MM.1S (cell line): Measurements from ENCODE around the gene SETBP1.
A peak's percentile ranks its signal among the peaks of the same experiment; 100 is the strongest.

Experiments used
- DNase-seq: peaks from one replicate; pipeline ENCODE4 v3.0.0-alpha.2; 2015
- H2AFZ ChIP-seq: fragments of 300-600 bp; sonication (generic); 2 replicates; pipeline ENCODE4 v1.6.0; 2016; ENCODE audit warnings: antibody characterized with exemption, low read length
- H3F3A ChIP-seq: fragments of 300-600 bp; sonication (generic); 2 replicates; pipeline ENCODE4 v1.6.1; 2016; ENCODE audit warnings: mild to moderate bottlenecking, antibody characterized with exemption, low read length, moderate library complexity, mixed read lengths; ENCODE audit not compliant: insufficient read depth
- H3K27ac ChIP-seq: fragments of 300-600 bp; sonication (generic); 2 replicates; pipeline ENCODE4 v1.5.1; 2016; ENCODE audit warnings: mild to moderate bottlenecking, low read length
- H3K27me3 ChIP-seq: fragments of 300-600 bp; sonication (generic); replicated peaks from 2 replicates; pipeline ENCODE4 v1.6.0; 2016; ENCODE audit warnings: low read length; ENCODE audit not compliant: insufficient read depth
- H3K36me3 ChIP-seq: fragments of 300-600 bp; sonication (generic); replicated peaks from 2 replicates; pipeline ENCODE4 v1.6.1; 2016; ENCODE audit warnings: mild to moderate bottlenecking, low read length, mixed read lengths; ENCODE audit not compliant: insufficient read depth
- H3K4me1 ChIP-seq: fragments of 300-600 bp; sonication (generic); 2 replicates; pipeline ENCODE4 v1.6.1; 2016; ENCODE audit warnings: low read length, mixed read lengths
- H3K4me2 ChIP-seq: fragments of 300-600 bp; sonication (generic); 2 replicates; pipeline ENCODE4 v1.6.0; 2016; ENCODE audit warnings: low read depth, low read length
- H3K4me3 ChIP-seq: fragments of 300-600 bp; sonication (generic); 2 replicates; pipeline ENCODE4 v1.5.1; 2016; ENCODE audit warnings: low read length, mixed read lengths
- H3K79me2 ChIP-seq: fragments of 300-600 bp; sonication (generic); 2 replicates; pipeline ENCODE4 v1.6.1; 2016; ENCODE audit warnings: mixed run types, low read length, mixed read lengths
- H3K9ac ChIP-seq: fragments of 300-600 bp; sonication (generic); 2 replicates; pipeline ENCODE4 v1.6.1; 2016; ENCODE audit warnings: low read length, mixed read lengths
- H3K9me2 ChIP-seq: fragments of 300-600 bp; sonication (generic); replicated peaks from 2 replicates; pipeline ENCODE4 v1.6.1; 2016; ENCODE audit warnings: mild to moderate bottlenecking, low read length, mixed read lengths; ENCODE audit not compliant: insufficient read depth
- H3K9me3 ChIP-seq: fragments of 300-600 bp; sonication (generic); replicated peaks from 2 replicates; pipeline ENCODE4 v1.6.1; 2016; ENCODE audit warnings: mild to moderate bottlenecking, low read length, mixed read lengths; ENCODE audit not compliant: insufficient read depth
- H4K20me1 ChIP-seq: fragments of 300-600 bp; sonication (generic); 2 replicates; pipeline ENCODE4 v1.6.1; 2016; ENCODE audit warnings: mild to moderate bottlenecking, low read length, moderate library complexity, mixed read lengths; ENCODE audit not compliant: insufficient read depth
- CTCF ChIP-seq: fragments of 300-600 bp; sonication (generic); IDR thresholded peaks from 2 replicates; pipeline ENCODE4 v1.5.1; 2016; ENCODE audit warnings: antibody characterized with exemption, low read length, mixed read lengths
- EZH2 ChIP-seq: fragments of 300-600 bp; sonication (generic); optimal IDR thresholded peaks from 2 replicates; pipeline ENCODE3; 2017; ENCODE audit warnings: low read depth, mild to moderate bottlenecking, antibody characterized with exemption, low read length, mixed read lengths
- EZH2phosphoT487 ChIP-seq: fragments of 300-600 bp; sonication (generic); IDR thresholded peaks from 2 replicates; pipeline ENCODE4 v1.6.1; 2018; ENCODE audit warnings: antibody characterized with exemption, low read length

SETBP1 gene

GRCh38 chr18:44920441-44920840 lies 239.8 kb downstream of the SETBP1 start:
- Histone ChIP-seq H3K4me2 (0 out of 2 replicates have a peak overlapping the region, but pooled peaks have one; percentile 26), H3K4me1 (peaks cover 8% of the 10 kb centered on the region), H2AFZ (no peak overlapping the region), H3K4me3 (no peak overlapping the region), H3K27me3 (no peaks in the 10 kb centered on the region), H3K9ac (no peak overlapping the region), H3K79me2 (peaks cover 83% of the 10 kb centered on the region), H3K36me3 (no peaks in the 10 kb centered on the region; the same call in 1 of the 2 replicates), H3K9me3 (no peaks in the 10 kb centered on the region), H3K27ac (peak overlapping the region; percentile 12; the same call in 1 of the 2 replicates), H4K20me1 (no peaks in the 10 kb centered on the region), H3F3A (no peaks in the 10 kb centered on the region), H3K9me2 (no peaks in the 10 kb centered on the region)
- TF ChIP-seq CTCF (no peak), EZH2phosphoT487 (no peak), EZH2 (no peak)
- DNase-seq, result no peak

GRCh38 chr18:44921974-44922373 lies 241.3 kb downstream of the SETBP1 start:
- peaks cover 80% of the 10 kb centered on the region for H3K79me2 ChIP-seq
- no peak overlapping the region for H3K4me2 ChIP-seq
- H3K27me3 ChIP-seq, result no peaks in the 10 kb centered on the region
- no peaks in the 10 kb centered on the region for H3K9me3 ChIP-seq
- no peaks in the 10 kb centered on the region; the same call in 1 of the 2 replicates for H3K36me3 ChIP-seq
- H3K9ac ChIP-seq, result no peak overlapping the region
- no peaks in the 10 kb centered on the region for H3F3A ChIP-seq
- no peaks in the 10 kb centered on the region for H4K20me1 ChIP-seq
- no peaks in the 10 kb centered on the region for H3K9me2 ChIP-seq
- peaks cover 8% of the 10 kb centered on the region for H3K4me1 ChIP-seq
- TF ChIP-seq EZH2 (no peak), CTCF (no peak), EZH2phosphoT487 (no peak)
- H3K4me3 ChIP-seq, result no peak overlapping the region
- DNase-seq, result no peak
- H3K27ac ChIP-seq, result no peak overlapping the region
- H2AFZ ChIP-seq, result no peak overlapping the region

- Histone ChIP-seq H3K4me2 (no peak overlapping the region), H3F3A (no peaks in the 10 kb centered on the region), H3K27ac (no peak overlapping the region), H3K36me3 (no peaks in the 10 kb centered on the region; the same call in 1 of the 2 replicates), H3K27me3 (no peaks in the 10 kb centered on the region), H3K4me3 (no peak overlapping the region), H4K20me1 (no peaks in the 10 kb centered on the region), H2AFZ (no peak overlapping the region), H3K4me1 (peaks cover 8% of the 10 kb centered on the region), H3K79me2 (peaks cover 77% of the 10 kb centered on the region), H3K9me3 (no peaks in the 10 kb centered on the region), H3K9me2 (no peaks in the 10 kb centered on the region), H3K9ac (no peak overlapping the region)
- DNase-seq, result no peak
- TF ChIP-seq EZH2phosphoT487 (no peak), CTCF (no peak), EZH2 (no peak)
Observed at GRCh38 chr18:44922968-44923367, 242.3 kb downstream of the SETBP1 start.
